ENCODE results near the gene RGS5.

The RGS5 gene

DNA sequence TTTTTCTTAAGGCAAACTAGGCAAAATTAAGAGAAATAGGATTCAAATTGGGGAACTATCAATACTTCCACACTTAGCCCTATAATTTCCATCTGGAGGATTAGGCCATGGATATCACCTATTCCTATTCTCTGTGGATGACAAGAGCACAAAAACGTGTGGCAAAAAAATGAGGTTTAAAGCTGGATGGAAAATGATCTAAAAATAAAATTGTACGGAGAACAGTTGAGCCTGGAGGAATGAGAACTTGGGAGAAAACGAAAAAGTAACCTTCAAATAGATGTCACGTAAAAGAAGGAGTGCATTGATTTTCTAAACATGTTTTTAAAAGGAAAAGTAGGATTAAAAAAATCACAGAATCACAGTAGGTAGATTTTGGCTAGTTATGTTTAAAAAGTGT is 77.9 kb downstream of the RGS5 start:
- no peak overlapping the region for H3K4me3 ChIP-seq (ENCODE audit: low read depth, low read length)
- DNase-seq: no peak
- no peak for TF ChIP-seq CTCF (IDR thresholded peaks at IDR 0.05; ENCODE audit: low read depth, low read length)
- no peaks in the 10 kb centered on the region for H3K9me3 ChIP-seq (ENCODE audit: severe bottlenecking)
- no peak overlapping the region for H3K27ac ChIP-seq
- no peaks in the 10 kb centered on the region for H3K27me3 ChIP-seq (ENCODE audit: insufficient read depth, low read depth, severe bottlenecking)
- H3K36me3 ChIP-seq: no peaks in the 10 kb centered on the region

- Histone ChIP-seq H3K27ac (no peak overlapping the region), H3K9me3 (ENCODE audit: severe bottlenecking) (no peaks in the 10 kb centered on the region), H3K27me3 (ENCODE audit: insufficient read depth, low read depth, severe bottlenecking) (no peaks in the 10 kb centered on the region), H3K4me3 (ENCODE audit: low read depth, low read length) (no peak overlapping the region), H3K36me3 (no peaks in the 10 kb centered on the region)
- DNase-seq: no peak
- TF ChIP-seq CTCF (IDR thresholded peaks at IDR 0.05; ENCODE audit: low read depth, low read length): no peak
Observed at GRCh38 chr1:163120372-163120771, 82.3 kb downstream of the RGS5 start.

GRCh38 chr1:163119707-163120106 is 83.0 kb downstream of the RGS5 start:
- Histone ChIP-seq H3K27me3 (ENCODE audit: insufficient read depth, low read depth, severe bottlenecking) (no peaks in the 10 kb centered on the region), H3K36me3 (no peaks in the 10 kb centered on the region), H3K9me3 (ENCODE audit: severe bottlenecking) (no peaks in the 10 kb centered on the region), H3K27ac (no peak overlapping the region), H3K4me3 (ENCODE audit: low read depth, low read length) (no peak overlapping the region)
- TF ChIP-seq CTCF (IDR thresholded peaks at IDR 0.05; ENCODE audit: low read depth, low read length): no peak
- no peak for DNase-seq

DNA sequence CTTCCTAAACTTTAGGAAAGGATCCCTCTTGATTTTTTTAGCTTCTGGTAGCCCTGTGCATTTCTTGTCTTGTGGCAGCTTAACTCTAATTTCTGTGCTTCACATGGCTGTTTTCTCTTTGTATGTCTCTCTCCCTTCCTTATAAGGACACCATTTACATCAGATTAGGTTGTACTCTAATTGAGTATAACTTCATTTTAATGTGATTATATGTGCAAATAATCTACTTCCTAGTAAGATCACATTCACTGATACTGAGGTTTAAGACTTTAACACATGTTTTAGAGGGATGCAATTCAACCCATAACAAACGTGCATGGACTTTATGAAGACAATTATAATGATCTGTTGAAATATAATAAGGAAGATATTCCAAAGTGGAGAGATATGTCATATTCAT is 86.8 kb downstream of the RGS5 start:
- Histone ChIP-seq H3K27me3 (ENCODE audit: insufficient read depth, low read depth, severe bottlenecking) (no peaks in the 10 kb centered on the region), H3K4me3 (ENCODE audit: low read depth, low read length) (no peak overlapping the region), H3K9me3 (ENCODE audit: severe bottlenecking) (no peaks in the 10 kb centered on the region), H3K27ac (no peak overlapping the region), H3K36me3 (no peaks in the 10 kb centered on the region)
- no peak for DNase-seq
- no peak for TF ChIP-seq CTCF (IDR thresholded peaks at IDR 0.05; ENCODE audit: low read depth, low read length)

- Histone ChIP-seq H3K4me3 (ENCODE audit: low read depth, low read length) (no peak overlapping the region), H3K36me3 (no peaks in the 10 kb centered on the region), H3K9me3 (ENCODE audit: severe bottlenecking) (no peaks in the 10 kb centered on the region), H3K27ac (no peak overlapping the region), H3K27me3 (ENCODE audit: insufficient read depth, low read depth, severe bottlenecking) (no peaks in the 10 kb centered on the region)
- no peak for TF ChIP-seq CTCF (IDR thresholded peaks at IDR 0.05; ENCODE audit: low read depth, low read length)
- DNase-seq: no peak
Observed at GRCh38 chr1:163107655-163108054, 95.1 kb downstream of the RGS5 start.

GRCh38 chr1:163106364-163106987 is 96.2 kb downstream of the RGS5 start:
- Histone ChIP-seq H3K9me3 (ENCODE audit: severe bottlenecking) (no peaks in the 10 kb centered on the region), H3K4me3 (ENCODE audit: low read depth, low read length) (no peak overlapping the region), H3K36me3 (no peaks in the 10 kb centered on the region), H3K27me3 (ENCODE audit: insufficient read depth, low read depth, severe bottlenecking) (no peaks in the 10 kb centered on the region), H3K27ac (no peak overlapping the region)
- DNase-seq: no peak
- no peak for TF ChIP-seq CTCF (IDR thresholded peaks at IDR 0.05; ENCODE audit: low read depth, low read length)

Measured in WERI-Rb-1 (cell line).